Activated CD4-positive, alpha-beta T cell treated with anti-CD3 and anti-CD28 coated beads, Interleukin-2, amount 10 ng/mL, durations not matched to agents 24 days and 14 days (primary cell): ENCODE measurements around the gene CCDC57. TPM values are rescaled to one million over a fixed set of nuclear protein-coding genes. Genes with fewer than 3 reads are reported as not detected.

Experiments used
- DNase-seq: peaks from one replicate; pipeline ENCODE4 v3.0.0; 2022
- H3K27ac Mint-ChIP-seq: one replicate; pipeline ENCODE4 v1.8.0; 2022; ENCODE audit warnings: mild to moderate bottlenecking, mixed read lengths
- H3K27me3 Mint-ChIP-seq: one replicate; pipeline ENCODE4 v1.8.0; 2022; ENCODE audit warnings: mixed read lengths
- H3K36me3 Mint-ChIP-seq: one replicate; pipeline ENCODE4 v1.8.0; 2022; ENCODE audit warnings: low read depth, mild to moderate bottlenecking, mixed read lengths
- H3K4me1 Mint-ChIP-seq: one replicate; pipeline ENCODE4 v1.8.0; 2021; ENCODE audit warnings: mixed read lengths
- H3K4me3 Mint-ChIP-seq: one replicate; pipeline ENCODE4 v1.8.0; 2022; ENCODE audit warnings: mild to moderate bottlenecking, moderate library complexity, mixed read lengths
- H3K9me3 Mint-ChIP-seq: one replicate; pipeline ENCODE4 v1.8.0; 2021; ENCODE audit warnings: mixed read lengths
- intact Hi-C: fragments of 100-400 bp; cut with micrococcal nuclease; formaldehyde crosslinking; loops from one replicate; pipeline ENCODE4 v1.15.1; 2023
- total RNA-seq: library from RNA; stranded (reverse); gene quantifications from 2 replicates; pipeline ENCODE4 v1.2.3, GENCODE V29; 2022

CCDC57 gene
- total RNA-seq, 1 donor from 2014 or later: 58.4 TPM

DNA sequence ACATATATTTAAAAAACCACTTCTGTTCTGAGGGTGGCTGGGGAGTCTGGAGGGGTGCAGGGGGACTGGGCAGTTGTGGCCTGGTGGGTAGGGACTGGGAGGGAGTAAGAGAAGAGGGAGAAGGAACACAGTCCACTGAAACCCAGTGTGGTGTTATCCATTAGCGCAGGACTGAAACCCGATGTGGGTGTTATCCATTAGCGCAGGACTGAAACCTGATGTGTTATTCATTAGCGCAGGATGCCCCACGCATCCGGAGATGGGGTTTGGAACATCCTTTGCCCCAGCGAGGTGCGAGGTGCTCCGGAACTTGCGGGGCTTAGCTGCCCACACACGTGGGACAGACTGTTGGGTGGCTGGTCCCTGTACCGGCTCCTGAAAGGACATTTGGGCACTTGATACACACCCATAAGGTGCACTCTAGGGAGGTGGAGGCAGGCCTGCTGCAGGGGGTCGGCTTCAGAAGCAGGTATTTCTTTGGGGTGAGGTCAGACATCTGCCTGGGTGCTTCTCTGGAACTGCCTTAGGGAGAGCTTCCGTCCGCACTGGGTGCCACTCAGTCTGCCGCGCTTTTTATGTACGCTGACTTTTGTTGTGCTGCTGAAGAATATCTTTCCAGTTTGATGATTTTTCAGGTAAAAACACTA lies 94.4 kb downstream of the CCDC57 start:
- Mint-ChIP-seq H3K9me3 (no peaks in the 10 kb centered on the region), H3K4me3 (no peak overlapping the region), H3K36me3 (peaks cover 5% of the 10 kb centered on the region), H3K4me1 (peaks cover 21% of the 10 kb centered on the region), H3K27ac (no peak overlapping the region), H3K27me3 (no peaks in the 10 kb centered on the region)
- intact Hi-C loops: no loop called here
- no peak for DNase-seq

DNA sequence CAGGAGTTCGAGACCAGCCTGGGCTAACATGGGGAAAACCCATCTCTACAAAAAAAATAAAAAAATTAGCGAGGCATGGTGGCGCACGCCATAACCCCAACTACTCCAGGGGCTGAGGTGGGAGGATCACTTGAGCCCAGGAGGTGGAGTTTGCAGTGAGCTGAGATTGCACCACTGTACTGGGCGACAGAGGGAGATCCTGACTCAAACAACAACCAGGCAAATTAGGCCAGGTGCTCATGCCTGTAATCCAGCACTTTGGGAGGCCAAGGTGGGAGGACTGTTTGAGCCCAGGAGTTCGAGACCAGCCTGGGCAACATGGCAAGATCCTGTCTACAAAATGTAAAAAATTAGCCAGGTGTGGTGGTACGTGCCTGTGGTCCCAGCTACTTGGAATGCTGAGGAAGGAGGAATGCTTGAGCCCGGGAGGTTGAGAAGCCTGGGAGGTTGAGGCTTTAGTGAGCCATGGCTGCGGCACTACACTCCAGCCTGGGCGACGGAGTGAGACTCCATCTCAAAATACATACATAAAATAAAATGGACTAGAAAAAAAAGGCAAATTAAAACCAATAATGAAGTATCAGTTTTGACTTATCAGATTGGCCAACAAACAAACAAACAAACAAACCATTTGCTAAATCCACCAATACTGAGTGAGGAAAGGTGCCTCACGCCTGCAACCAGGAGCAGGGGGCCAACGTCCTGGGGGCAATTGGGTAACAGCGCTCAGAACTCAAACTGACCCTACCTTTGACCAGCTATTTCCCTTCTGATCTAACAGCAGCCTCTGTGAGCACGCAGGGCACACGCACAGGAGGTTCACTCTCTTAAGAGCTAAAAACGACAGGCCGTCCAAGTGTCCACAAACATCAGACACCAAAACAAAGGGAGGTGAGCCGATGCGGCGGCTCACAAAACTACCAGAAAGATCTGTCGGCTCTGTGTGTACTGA lies 95.2 kb downstream of the CCDC57 start:
- no peak overlapping the region for H3K27ac Mint-ChIP-seq
- H3K9me3 Mint-ChIP-seq: no peaks in the 10 kb centered on the region
- no peak overlapping the region for H3K4me3 Mint-ChIP-seq
- peaks cover 17% of the 10 kb centered on the region for H3K4me1 Mint-ChIP-seq
- no peaks in the 10 kb centered on the region for H3K27me3 Mint-ChIP-seq
- DNase-seq: no peak
- intact Hi-C loops: no loop called here
- H3K36me3 Mint-ChIP-seq: no peaks in the 10 kb centered on the region

DNA sequence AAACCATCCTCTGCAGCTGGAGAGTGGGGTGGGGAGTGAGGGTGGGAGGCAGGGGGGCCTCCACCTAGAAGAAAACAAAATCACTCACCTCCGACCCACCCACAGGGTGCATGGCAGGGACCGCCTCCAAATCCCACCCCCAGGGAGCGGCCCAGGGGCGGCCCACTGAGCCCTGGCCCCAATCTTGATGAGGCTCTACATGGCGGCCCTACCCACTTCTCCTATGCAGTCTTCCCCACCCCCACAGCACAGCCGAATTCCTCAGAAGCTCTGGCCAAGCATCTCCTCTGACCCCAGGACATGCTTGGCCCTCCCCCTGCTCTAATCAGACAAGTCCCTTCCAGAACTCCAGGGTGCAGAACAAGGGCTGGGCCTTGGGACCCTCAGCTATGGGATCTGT lies 96.4 kb downstream of the CCDC57 start:
- intact Hi-C loops: no loop called here
- Mint-ChIP-seq H3K9me3 (no peaks in the 10 kb centered on the region), H3K4me3 (no peak overlapping the region), H3K27ac (no peak overlapping the region), H3K36me3 (no peaks in the 10 kb centered on the region), H3K4me1 (peaks cover 11% of the 10 kb centered on the region), H3K27me3 (no peaks in the 10 kb centered on the region)
- DNase-seq: no peak

DNA sequence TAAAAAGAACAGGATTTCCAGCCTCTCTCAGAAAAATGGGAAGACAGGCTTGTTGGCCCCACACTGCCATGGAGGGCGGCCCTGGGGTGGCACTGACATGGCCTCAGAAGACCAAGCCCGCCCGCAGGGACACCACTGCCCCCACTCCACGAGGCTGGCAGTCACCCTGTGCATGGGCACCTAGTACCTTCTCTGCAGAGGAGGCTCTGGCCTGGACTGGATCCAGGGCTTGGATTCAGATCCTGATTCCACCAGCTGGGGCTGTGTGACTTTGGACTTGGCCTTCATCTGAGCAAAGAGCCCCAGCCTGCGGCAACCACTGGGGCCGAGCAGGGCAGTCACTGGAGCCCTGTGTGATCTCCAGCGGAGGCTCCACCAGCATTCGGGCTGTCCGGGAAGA lies 97.8 kb downstream of the CCDC57 start:
- Mint-ChIP-seq H3K36me3 (no peaks in the 10 kb centered on the region), H3K9me3 (no peaks in the 10 kb centered on the region), H3K27me3 (no peaks in the 10 kb centered on the region), H3K4me3 (no peak overlapping the region), H3K4me1 (peaks cover 6% of the 10 kb centered on the region), H3K27ac (no peak overlapping the region)
- intact Hi-C loops: no loop called here
- DNase-seq: no peak

DNA sequence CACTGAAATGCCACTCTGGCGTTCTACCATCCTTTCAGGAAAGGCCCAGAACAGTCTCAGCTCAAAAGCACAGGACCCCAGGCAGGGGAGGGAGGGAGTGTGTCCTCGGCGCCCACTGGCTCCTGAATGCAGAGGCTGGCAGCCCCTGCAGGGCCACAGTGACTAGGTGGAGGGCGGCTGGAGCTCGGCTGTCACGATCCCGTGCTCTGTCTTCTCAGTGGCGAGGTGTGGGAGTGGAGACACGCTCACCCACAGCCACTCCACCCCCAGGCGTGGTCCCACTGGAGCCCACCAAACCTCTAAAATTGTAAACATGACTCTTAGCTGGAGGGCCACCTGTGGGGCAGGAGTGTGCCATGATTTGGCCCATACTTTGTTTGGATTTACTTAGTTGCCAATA lies 98.2 kb downstream of the CCDC57 start:
- H3K4me1 Mint-ChIP-seq: peaks cover 2% of the 10 kb centered on the region
- no peak overlapping the region for H3K4me3 Mint-ChIP-seq
- no peaks in the 10 kb centered on the region for H3K36me3 Mint-ChIP-seq
- intact Hi-C loops: no loop called here
- H3K27ac Mint-ChIP-seq: no peak overlapping the region
- no peaks in the 10 kb centered on the region for H3K27me3 Mint-ChIP-seq
- no peaks in the 10 kb centered on the region for H3K9me3 Mint-ChIP-seq
- no peak for DNase-seq

DNA sequence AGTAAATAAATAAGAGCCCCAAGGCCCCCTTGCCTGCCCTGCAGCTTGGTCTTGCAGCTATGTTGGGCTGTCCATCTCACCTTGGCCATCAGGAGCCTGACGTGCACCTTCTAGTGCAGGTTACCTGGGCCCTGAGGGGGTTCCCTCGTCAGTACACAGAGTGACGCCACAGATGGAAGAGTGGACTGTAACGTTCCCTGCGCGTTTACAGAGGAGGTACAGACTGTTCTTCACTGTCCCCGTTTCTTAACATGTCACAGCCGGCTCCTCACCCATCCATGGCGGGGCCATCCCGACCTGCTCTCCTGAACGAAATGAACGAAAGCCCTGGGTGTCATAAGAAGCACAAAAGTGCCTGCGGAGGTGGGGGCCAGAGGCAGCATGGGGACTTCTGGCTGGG lies 98.7 kb downstream of the CCDC57 start:
- no peaks in the 10 kb centered on the region for H3K36me3 Mint-ChIP-seq
- H3K4me1 Mint-ChIP-seq: no peaks in the 10 kb centered on the region
- H3K9me3 Mint-ChIP-seq: no peaks in the 10 kb centered on the region
- no peaks in the 10 kb centered on the region for H3K27me3 Mint-ChIP-seq
- H3K4me3 Mint-ChIP-seq: no peak overlapping the region
- intact Hi-C loops: no loop called here
- no peak for DNase-seq
- no peak overlapping the region for H3K27ac Mint-ChIP-seq

DNA sequence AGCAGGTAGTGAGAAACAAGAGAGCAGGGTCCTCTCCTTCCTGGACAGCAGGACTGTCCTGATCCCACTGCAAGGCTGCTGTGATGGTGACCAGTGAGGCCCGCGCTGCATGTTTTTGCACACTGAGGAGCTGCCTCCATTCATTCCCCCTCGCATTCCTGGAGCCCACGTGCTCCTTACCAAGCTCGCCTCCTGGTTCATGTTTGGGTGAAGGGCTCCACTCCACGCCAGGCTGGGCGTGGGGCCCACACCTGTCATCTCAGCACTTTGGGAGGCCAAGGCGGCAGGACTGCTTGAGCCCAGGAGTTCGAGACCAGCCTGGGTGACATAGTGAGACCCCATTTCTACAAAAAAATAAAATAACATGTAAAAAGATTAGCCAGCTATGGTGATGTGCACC lies 99.2 kb downstream of the CCDC57 start:
- H3K27me3 Mint-ChIP-seq: no peaks in the 10 kb centered on the region

DNA sequence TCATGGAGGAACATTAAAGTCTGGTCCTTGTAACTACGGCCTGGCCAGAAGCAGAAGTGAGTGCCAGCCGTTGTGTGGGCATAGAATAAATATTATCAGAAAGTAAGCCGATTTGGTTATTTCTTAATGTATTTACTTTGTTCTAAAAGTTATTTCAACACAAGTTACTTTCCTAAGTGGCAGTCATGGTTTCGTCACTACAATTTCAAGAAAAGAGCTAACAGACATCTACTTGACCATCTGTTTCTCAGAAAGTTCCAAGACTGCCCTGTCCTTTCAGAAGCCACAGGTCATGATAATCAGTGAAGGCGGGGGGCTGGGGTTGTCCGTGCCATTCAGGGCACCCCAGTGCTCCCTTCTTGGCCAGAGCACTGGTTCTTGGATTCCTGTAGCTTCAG lies 99.7 kb downstream of the CCDC57 start:
- intact Hi-C loops: no loop called here
- H3K9me3 Mint-ChIP-seq: no peaks in the 10 kb centered on the region
- peaks cover 6% of the 10 kb centered on the region for H3K4me1 Mint-ChIP-seq
- no peak for DNase-seq
- H3K27ac Mint-ChIP-seq: no peak overlapping the region
- no peak overlapping the region for H3K4me3 Mint-ChIP-seq
- no peaks in the 10 kb centered on the region for H3K27me3 Mint-ChIP-seq
- peaks cover 3% of the 10 kb centered on the region for H3K36me3 Mint-ChIP-seq

More for the DNA sequence above, 99.2 kb downstream of the CCDC57 start:
- peaks cover 2% of the 10 kb centered on the region for H3K36me3 Mint-ChIP-seq
- DNase-seq: no peak
- no peak overlapping the region for H3K4me3 Mint-ChIP-seq
- H3K27ac Mint-ChIP-seq: no peak overlapping the region
- peaks cover 5% of the 10 kb centered on the region for H3K4me1 Mint-ChIP-seq
- H3K9me3 Mint-ChIP-seq: no peaks in the 10 kb centered on the region
- intact Hi-C loops: no loop called here

DNA sequence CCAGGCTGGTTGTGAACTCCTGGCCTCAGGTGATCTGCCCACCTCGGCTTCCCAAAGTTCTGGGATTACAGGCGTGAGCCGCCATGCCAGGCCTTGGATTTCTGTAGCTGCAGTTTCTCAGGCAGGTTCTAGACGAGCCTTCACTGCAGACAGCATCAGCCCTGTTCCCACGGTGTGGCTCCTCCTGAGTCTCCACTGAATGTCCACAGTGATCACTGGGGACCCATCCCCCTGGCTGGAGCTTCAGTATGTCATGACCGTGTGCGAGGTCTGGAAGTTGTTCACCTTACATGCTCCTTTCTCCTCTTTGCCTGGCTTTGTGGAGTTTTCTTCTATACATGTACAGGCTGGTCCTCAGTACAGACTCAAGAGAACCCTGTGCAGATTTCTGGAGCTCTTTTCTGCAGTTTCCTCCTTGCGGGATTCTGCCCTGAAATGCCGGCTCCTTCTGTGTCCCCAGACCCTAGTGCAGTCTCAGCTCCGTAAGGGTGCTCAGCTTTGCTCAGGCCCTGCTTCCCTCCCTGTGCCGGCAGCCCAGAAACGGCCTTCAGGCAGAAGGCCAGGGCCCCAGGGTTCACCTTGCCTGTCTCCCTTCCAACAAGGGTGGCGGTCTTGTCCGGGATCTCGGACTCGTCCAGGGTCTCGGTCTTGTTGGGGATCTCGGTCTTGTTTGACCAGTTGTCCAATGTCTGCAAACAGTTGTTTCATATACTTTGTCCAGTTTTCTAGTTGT lies 100.3 kb downstream of the CCDC57 start:
- intact Hi-C loops: no loop called here
- H3K36me3 Mint-ChIP-seq: peaks cover 3% of the 10 kb centered on the region
- H3K4me1 Mint-ChIP-seq: peaks cover 6% of the 10 kb centered on the region
- no peak overlapping the region for H3K4me3 Mint-ChIP-seq
- H3K27ac Mint-ChIP-seq: no peak overlapping the region
- H3K27me3 Mint-ChIP-seq: no peaks in the 10 kb centered on the region
- no peaks in the 10 kb centered on the region for H3K9me3 Mint-ChIP-seq
- DNase-seq: no peak

DNA sequence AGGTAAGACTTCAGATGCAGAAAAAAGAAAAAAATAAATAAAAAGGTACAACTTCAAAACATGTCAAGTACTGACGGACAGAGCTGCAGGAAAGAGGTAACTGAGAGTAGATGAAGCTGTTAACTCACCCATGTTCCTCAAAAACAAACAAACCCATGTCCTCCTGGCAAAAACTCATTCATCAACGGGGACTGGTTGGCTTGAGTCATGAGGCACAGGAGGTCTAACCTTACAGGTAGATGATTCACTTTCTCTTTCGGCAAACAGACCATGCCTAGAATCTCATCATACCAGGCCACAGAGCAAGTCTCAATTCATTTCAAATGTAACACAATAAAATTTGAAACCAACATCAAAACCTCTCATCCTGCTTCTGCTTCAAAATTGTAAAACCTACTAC lies 102.3 kb downstream of the CCDC57 start:
- H3K9me3 Mint-ChIP-seq: no peaks in the 10 kb centered on the region
- no peaks in the 10 kb centered on the region for H3K27me3 Mint-ChIP-seq
- peaks cover 15% of the 10 kb centered on the region for H3K4me1 Mint-ChIP-seq
- H3K36me3 Mint-ChIP-seq: peaks cover 3% of the 10 kb centered on the region
- H3K4me3 Mint-ChIP-seq: no peak overlapping the region
- peak; percentile 66 for DNase-seq
- no peak overlapping the region for H3K27ac Mint-ChIP-seq
- intact Hi-C loops: no loop called here

DNA sequence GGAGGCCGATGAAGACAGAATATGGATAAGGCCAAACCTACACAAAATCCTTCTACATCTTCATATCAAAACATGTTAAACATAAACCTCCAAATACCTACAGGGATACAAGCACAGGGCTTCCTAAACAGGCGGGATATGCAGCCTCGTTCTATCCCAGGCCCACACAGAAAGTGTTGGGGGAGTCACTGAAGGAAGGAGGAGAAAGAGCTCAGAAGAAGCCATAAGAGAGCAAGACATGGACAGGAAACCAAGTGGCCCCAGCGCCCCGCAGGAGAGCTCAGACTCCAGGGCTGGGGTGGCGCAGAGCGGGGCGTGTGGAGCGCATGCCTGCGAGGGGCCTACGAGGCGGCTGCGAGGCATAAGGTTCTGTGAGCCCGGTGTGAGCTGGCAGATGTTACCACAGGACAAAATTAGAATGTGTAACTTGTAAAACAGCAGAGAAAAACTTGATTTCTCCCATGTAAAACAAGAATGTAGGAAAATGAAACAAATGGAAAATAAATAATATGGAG lies 103.6 kb downstream of the CCDC57 start:
- intact Hi-C loops: no loop called here
- DNase-seq: no peak
- Mint-ChIP-seq H3K27me3 (no peaks in the 10 kb centered on the region), H3K36me3 (peaks cover 3% of the 10 kb centered on the region), H3K27ac (peak overlapping the region; percentile 29), H3K4me1 (peaks cover 17% of the 10 kb centered on the region), H3K9me3 (no peaks in the 10 kb centered on the region), H3K4me3 (no peak overlapping the region)

DNA sequence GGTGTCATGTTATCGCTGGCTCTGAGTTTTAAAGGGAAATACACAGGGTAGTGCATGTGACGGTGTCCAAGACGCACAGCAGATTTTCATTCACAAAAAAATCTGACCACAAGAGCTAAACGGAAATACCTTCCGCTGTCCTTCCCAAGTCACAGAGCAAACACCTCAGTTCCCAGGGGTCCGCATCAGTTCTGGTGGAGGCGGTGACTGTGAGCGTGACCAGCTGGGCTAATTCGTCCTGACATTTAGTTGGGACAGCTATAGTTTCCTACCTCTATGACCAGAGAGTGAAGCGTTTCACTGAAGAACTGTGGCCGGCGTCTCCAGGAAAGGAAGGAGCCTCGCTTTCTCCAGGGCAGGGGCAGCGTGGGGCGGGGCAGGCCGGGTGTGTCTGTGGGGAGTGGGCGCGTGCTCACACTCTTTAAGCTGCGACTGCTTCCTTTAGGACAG lies 104.1 kb downstream of the CCDC57 start:
- intact Hi-C loops: no loop called here
- Mint-ChIP-seq H3K27me3 (no peaks in the 10 kb centered on the region), H3K36me3 (peaks cover 3% of the 10 kb centered on the region), H3K9me3 (no peaks in the 10 kb centered on the region), H3K27ac (peak overlapping the region; percentile 29), H3K4me1 (peaks cover 17% of the 10 kb centered on the region), H3K4me3 (no peak overlapping the region)
- DNase-seq: no peak

DNA sequence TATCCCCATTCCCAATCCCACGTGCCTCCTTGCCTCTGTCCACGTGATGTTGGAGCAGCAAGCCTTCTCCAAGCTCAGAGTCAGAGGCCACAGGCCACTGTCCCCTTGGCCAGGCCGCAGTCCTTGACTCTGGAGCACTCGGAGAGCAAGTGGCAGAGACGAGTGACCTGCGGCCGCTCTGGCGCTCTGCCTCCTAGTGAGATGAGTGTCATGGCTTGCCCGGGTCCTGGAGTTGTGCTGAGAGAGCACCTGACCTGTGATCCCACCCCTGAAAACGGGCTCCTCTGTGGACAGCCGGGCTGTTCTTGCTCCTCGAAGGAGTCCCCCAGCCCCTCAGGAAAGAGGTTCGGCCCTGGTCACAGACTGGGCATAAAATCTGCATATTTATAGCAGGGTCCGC lies 104.6 kb downstream of the CCDC57 start:
- Mint-ChIP-seq H3K9me3 (no peaks in the 10 kb centered on the region), H3K27me3 (no peaks in the 10 kb centered on the region), H3K36me3 (peaks cover 3% of the 10 kb centered on the region), H3K27ac (no peak overlapping the region), H3K4me3 (no peak overlapping the region), H3K4me1 (peaks cover 17% of the 10 kb centered on the region)
- intact Hi-C loops: no loop called here
- DNase-seq: no peak
